GM18861 (cell line): ENCODE results near the gene GPR55.
A peak's percentile ranks its signal among the peaks of the same experiment; 100 is the strongest.
"Not testable (repeated sequence)": the region's sequence is repeated elsewhere in the genome, so short reads cannot be mapped to it uniquely, and the experiment has no call there.

Source experiments
- ATAC-seq: cut with Tn5 transposase; IDR thresholded peaks from one replicate; pipeline ENCODE4 v1.9.1; 2021; ENCODE audit not compliant: unreplicated experiment

GPR55 gene

DNA sequence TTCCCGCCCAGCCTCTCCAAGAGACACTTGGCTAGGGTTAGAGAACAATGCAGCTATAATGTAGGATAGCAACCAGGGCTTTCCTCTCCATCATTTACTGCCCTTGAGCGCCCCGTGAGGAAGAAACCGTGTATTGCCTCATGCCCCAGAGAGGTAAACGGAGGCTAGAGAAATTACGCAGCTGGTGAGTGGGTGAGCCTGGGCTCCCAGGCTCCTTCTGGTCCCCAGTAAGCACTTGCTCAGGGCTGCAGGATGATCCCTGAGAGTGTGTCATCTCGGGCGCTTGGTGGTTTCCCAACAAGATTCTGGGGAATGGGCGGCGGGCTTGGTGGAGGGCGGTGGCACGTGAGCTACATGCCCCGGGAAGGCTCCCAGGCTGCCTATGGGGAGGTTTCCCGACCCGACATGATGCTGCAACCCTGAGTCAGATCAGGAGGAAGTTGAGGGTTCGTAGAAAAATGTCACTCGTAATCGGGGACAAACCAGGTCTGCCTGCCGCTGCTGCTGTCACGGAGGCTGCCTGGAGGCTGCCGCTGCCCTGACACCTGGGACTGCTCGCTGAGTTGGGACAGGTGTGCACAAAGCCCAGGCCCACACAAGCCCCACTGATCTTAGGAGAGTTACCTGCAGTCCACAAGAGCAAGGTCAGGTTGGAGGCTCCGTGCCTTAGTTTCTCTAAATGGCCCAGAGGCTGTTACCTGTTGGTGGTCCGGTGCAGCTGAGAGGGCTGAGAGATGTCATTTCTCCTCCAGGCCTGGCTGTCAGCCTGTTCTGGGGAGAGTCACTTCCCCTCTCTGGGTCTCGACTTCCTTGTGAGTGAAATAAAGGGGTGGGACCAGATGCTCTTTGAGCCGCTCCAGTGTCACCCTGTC is at the start of gene GPR55:
Gene GPR55 (minus strand): TSS at position 773 of the 872 bp plus-strand sequence. CDS start 14,280 bp downstream, outside the sequence.
- ATAC-seq: no peak

- ATAC-seq: peak; percentile 78
These were observed 49.3 kb upstream of the GPR55 start for GRCh38 chr2:230974096-230974913.

DNA sequence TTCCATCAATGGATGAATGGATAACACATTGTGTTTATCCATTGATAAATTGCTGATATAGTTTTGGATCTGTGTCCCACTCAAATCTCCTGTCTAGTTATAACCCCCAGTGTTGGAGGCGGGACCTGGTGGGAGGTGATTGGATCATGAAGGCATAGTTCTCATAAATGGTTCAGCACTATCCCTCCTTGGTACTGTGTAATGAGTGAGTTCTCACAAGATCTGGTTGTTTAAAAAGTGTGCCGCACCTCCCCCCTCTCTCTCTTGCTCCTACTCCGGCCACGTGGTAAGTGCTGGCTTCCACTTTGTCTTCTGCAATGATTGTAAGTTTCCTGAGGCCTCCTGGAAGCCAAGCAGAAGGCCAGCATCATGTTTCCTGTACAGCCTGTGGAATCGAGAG is 47.0 kb upstream of the GPR55 start:
- no peak for ATAC-seq

GRCh38 chr2:230969659-230970015 is 44.6 kb upstream of the GPR55 start:
- ATAC-seq: no peak

DNA sequence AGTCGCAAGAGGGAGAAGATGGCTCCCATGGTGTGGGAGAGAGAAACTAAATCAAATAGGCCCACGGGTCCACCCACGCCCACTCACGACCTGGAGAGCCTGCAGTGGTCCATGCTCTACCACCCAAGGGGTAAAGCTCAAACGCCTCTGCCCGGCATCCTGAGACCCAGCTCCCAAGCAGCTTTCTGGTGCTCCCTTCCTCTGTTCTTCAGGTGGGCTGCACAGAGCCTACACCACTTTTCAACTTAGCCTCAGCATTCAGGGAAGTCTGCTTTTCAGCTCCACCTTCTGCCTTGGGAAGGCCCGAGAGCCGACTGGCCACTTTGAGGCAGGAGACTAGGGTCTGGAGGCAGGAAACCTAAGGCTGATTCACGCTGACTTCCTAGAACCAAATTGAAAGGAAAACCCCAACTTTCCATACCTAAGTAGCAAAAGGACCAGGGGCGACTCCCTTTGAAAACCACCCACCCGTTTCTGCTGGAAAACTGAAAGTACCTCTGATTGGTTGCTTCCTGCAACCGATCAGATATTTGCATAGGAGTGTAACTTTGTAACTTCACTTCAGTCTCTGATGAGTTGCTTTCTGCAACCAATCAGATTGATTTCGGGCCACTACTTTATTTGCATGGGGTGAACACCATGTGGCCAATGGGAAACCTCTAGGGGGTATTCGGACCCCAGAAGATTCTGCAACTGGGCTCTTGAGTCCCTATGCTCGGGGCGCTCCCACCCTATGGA is 44.0 kb upstream of the GPR55 start:
- ATAC-seq: no peak

GRCh38 chr2:230968314-230968713 is 43.3 kb upstream of the GPR55 start:
- ATAC-seq: not testable (repeated sequence)

GRCh38 chr2:230967113-230967512 is 42.1 kb upstream of the GPR55 start:
- ATAC-seq: no peak

- no peak for ATAC-seq
These were observed 39.2 kb upstream of the GPR55 start for GRCh38 chr2:230964136-230964730.

- no peak for ATAC-seq
These were observed 36.0 kb upstream of the GPR55 start for GRCh38 chr2:230961091-230961491.

- no peak for ATAC-seq
These were observed 35.0 kb upstream of the GPR55 start for GRCh38 chr2:230960026-230960425.

DNA sequence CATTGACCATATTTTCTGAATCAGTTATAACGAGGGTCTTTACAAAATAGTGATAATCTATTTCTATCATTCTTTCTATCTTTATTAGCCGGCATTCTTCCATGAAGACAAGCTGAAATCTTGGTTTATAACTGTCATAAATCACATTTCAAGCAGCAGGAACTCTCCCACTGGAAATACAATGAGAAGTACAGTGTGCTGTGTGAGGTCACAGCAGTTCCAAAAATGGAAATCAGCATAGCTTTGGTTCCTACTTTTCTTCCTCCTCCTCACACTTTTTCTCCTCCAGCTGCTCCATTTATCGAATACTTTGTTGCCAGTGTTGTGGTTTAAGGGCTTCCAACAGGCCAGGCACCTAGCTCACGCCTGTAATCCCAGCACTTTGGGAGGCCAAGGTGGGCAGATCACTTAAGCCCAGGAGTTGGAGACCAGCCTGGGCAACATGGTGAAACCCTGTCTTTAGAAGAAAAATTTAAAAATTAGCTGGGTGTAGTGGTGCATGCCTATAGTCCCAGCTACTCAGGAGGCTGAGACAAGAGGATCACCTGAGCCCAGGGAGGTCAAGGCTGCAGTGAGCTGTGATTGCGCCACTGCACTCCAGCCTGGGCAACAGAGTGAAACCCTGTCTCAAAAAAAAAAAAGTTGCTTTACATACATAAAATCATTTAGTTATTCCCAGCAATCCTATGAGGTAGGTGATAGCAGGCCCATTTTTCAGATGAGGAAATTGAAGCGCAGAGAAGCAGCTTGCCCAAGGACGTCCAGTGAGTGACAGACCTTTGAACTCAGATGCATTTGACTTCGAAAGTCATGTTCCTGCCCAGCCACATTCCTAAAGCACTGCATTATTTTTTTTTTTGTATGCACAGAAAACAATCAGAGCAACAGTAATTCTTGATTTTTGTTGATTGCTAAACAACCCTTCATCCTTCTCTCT is 34.0 kb upstream of the GPR55 start:
- no peak for ATAC-seq

DNA sequence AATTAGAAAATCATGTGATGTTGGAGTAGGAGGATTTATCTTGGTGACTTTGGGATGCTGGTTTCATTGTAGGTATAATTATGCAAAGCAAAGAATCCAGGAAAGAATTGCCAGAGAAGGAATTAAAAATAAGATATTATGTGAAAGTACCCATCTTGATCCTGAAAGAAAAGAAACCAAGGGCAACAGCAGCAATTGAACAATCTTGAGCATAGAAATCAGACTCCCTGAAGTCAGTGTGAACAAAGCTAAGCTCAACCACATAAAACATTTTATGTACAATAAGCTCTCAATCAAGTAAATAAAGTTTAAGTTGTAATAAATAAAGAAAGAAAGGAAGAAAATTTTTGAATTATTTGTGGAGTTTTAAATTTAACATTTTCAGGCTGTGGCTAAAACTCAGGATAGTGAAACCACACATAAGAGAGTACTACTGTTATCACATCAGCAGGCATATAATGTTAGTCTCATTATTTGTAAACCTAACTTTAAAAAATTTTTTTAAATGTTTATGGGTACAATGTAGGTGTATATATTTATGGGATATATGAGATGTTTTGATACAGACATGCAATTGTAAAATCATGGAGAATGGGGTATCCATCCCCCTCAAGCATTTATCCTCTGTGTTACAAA is 32.8 kb upstream of the GPR55 start:
- no peak for ATAC-seq

GRCh38 chr2:230956827-230957755 is 32.0 kb upstream of the GPR55 start:
- peak; percentile 61 for ATAC-seq

DNA sequence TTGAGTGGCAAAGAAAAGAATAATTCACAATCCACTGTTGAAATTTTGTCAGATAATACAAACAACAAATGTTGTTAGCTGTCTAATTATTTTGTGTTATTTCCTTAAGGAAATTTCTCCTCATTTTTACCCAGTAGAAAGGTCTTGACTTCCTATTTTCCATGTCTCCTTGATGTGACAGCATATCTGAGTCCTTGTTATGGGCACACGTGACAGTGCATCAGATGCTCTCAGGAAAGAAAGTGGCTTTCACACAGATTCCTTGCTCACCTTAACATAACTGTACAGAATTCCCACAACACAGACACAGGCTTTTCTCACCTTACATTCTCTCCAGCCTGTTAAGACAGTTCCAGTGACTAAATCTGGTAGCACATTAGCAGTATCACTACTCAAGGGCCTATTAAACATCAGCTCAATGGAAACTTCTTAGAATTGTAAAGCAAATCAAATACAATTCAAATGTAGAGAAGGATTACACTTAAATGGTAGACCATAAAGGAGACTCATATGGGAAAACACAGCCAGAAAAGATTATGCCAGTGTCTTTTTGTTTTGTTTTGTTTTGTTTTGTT is 30.2 kb upstream of the GPR55 start:
- ATAC-seq: no peak

GRCh38 chr2:230954746-230955145 is 29.7 kb upstream of the GPR55 start:
- ATAC-seq: no peak

- ATAC-seq: no peak
These were observed 28.8 kb upstream of the GPR55 start for GRCh38 chr2:230953845-230954244.

GRCh38 chr2:230952226-230952956 is 27.3 kb upstream of the GPR55 start:
- ATAC-seq: no peak
